ENCODE data around the gene NAALADL2. TPM values are rescaled to one million over a fixed set of nuclear protein-coding genes. Genes with fewer than 3 reads are reported as not detected.

Gene NAALADL2
- total RNA-seq, 1 donor from 2014 or later: 2.9 TPM

GRCh38 chr3:175397372-175397771, 538.2 kb downstream of the NAALADL2 start:
- no peak for DNase-seq (ENCODE audit: low read depth)
- no peak overlapping the region for H3K4me3 ChIP-seq (ENCODE audit: low read depth, low read length)
- H3K27me3 ChIP-seq (ENCODE audit: control insufficient read depth, insufficient read depth, low read length): no peaks in the 10 kb centered on the region
- TF ChIP-seq, protein P1, sequence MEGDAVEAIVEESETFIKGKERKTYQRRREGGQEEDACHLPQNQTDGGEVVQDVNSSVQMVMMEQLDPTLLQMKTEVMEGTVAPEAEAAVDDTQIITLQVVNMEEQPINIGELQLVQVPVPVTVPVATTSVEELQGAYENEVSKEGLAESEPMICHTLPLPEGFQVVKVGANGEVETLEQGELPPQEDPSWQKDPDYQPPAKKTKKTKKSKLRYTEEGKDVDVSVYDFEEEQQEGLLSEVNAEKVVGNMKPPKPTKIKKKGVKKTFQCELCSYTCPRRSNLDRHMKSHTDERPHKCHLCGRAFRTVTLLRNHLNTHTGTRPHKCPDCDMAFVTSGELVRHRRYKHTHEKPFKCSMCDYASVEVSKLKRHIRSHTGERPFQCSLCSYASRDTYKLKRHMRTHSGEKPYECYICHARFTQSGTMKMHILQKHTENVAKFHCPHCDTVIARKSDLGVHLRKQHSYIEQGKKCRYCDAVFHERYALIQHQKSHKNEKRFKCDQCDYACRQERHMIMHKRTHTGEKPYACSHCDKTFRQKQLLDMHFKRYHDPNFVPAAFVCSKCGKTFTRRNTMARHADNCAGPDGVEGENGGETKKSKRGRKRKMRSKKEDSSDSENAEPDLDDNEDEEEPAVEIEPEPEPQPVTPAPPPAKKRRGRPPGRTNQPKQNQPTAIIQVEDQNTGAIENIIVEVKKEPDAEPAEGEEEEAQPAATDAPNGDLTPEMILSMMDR (IDR thresholded peaks at IDR 0.05; ENCODE audit: insufficient read depth, low read length, poor library complexity, severe bottlenecking): no peak
- no peaks in the 10 kb centered on the region for H3K36me3 ChIP-seq (ENCODE audit: control insufficient read depth, insufficient read depth, low read length)

GRCh38 chr3:175398676-175399075, 539.5 kb downstream of the NAALADL2 start:
- H3K36me3 ChIP-seq (ENCODE audit: control insufficient read depth, insufficient read depth, low read length): no peaks in the 10 kb centered on the region
- DNase-seq (ENCODE audit: low read depth): no peak
- H3K27me3 ChIP-seq (ENCODE audit: control insufficient read depth, insufficient read depth, low read length): no peaks in the 10 kb centered on the region
- TF ChIP-seq, protein P1 (IDR thresholded peaks at IDR 0.05; ENCODE audit: insufficient read depth, low read length, poor library complexity, severe bottlenecking): no peak
- H3K4me3 ChIP-seq (ENCODE audit: low read depth, low read length): no peak overlapping the region

GRCh38 chr3:175399156-175399840, 540.2 kb downstream of the NAALADL2 start:
- no peaks in the 10 kb centered on the region for H3K36me3 ChIP-seq (ENCODE audit: control insufficient read depth, insufficient read depth, low read length)
- no peak for DNase-seq (ENCODE audit: low read depth)
- TF ChIP-seq, protein P1 (IDR thresholded peaks at IDR 0.05; ENCODE audit: insufficient read depth, low read length, poor library complexity, severe bottlenecking): no peak
- no peaks in the 10 kb centered on the region for H3K27me3 ChIP-seq (ENCODE audit: control insufficient read depth, insufficient read depth, low read length)
- H3K4me3 ChIP-seq (ENCODE audit: low read depth, low read length): no peak overlapping the region

DNA sequence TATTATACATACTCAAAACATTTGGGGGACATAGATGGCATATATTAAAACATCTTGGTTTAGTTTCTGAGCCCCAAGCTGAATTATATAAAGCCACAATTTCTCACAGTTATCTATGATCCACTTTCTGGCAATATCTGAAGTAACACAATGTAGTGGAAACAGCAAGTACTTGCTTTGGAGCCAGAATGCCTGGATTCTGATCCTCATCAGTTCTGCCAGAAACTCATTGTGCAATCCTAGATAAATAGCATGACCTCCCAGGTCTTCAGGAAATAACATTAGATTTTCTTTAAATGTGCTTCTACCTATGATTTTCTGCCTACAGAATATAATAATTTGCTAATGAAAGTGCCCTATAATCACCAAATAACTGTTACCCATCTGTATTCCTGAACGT, 544.9 kb downstream of the NAALADL2 start:
- TF ChIP-seq, protein P1 (IDR thresholded peaks at IDR 0.05; ENCODE audit: insufficient read depth, low read length, poor library complexity, severe bottlenecking): no peak
- Histone ChIP-seq H3K27me3 (ENCODE audit: control insufficient read depth, insufficient read depth, low read length) (no peaks in the 10 kb centered on the region), H3K4me3 (ENCODE audit: low read depth, low read length) (no peak overlapping the region), H3K36me3 (ENCODE audit: control insufficient read depth, insufficient read depth, low read length) (no peaks in the 10 kb centered on the region)
- DNase-seq (ENCODE audit: low read depth): no peak

DNA sequence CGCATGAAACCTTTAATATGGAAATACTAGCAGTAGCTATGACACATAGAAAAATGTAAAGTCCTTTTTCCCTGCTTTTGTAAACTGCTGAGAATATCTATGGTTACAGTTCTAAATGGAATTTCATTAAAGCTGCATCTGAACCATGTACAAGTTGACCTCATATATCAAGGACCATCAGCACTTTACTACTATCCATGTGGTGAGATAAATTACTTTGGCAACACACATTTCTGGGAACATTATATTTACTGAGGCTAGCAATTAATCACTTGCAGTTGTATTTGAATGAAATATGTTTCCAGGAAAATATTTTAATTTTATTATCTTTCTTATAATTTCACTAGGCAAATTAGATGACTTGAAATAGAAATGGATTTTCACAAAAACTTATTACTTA, 545.5 kb downstream of the NAALADL2 start:
- TF ChIP-seq, protein P1 (IDR thresholded peaks at IDR 0.05; ENCODE audit: insufficient read depth, low read length, poor library complexity, severe bottlenecking): no peak
- Histone ChIP-seq H3K4me3 (ENCODE audit: low read depth, low read length) (no peak overlapping the region), H3K36me3 (ENCODE audit: control insufficient read depth, insufficient read depth, low read length) (no peaks in the 10 kb centered on the region), H3K27me3 (ENCODE audit: control insufficient read depth, insufficient read depth, low read length) (no peaks in the 10 kb centered on the region)
- DNase-seq (ENCODE audit: low read depth): no peak

GRCh38 chr3:175410251-175410650, 551.1 kb downstream of the NAALADL2 start:
- no peak overlapping the region for H3K4me3 ChIP-seq (ENCODE audit: low read depth, low read length)
- H3K27me3 ChIP-seq (ENCODE audit: control insufficient read depth, insufficient read depth, low read length): no peaks in the 10 kb centered on the region
- no peaks in the 10 kb centered on the region for H3K36me3 ChIP-seq (ENCODE audit: control insufficient read depth, insufficient read depth, low read length)
- TF ChIP-seq, protein P1 (IDR thresholded peaks at IDR 0.05; ENCODE audit: insufficient read depth, low read length, poor library complexity, severe bottlenecking): no peak
- DNase-seq (ENCODE audit: low read depth): no peak

Measured in kidney epithelial cell (primary cell).